Neural cell (in vitro differentiated cells): ENCODE data around the gene LYPLAL1.

Experiments
- EZH2 ChIP-seq: fragments of 200-600, 300-800 bp; shearing (Covaris generic), sonication (generic); IDR thresholded peaks from 2 replicates; pipeline ENCODE4 v1.6.1; 2014; ENCODE audit warnings: antibody characterized with exemption, low read length, borderline replicate concordance, mild to moderate bottlenecking; ENCODE audit not compliant: insufficient read depth, poor library complexity, severe bottlenecking
- MXI1 ChIP-seq: fragments of 450-650 bp; conservative IDR thresholded peaks from 2 replicates; pipeline ENCODE4 v1.6.1; 2014; ENCODE audit warnings: antibody characterized with exemption, mild to moderate bottlenecking; ENCODE audit not compliant: poor library complexity, severe bottlenecking
- POLR2AphosphoS5 ChIP-seq: IDR thresholded peaks from 2 replicates; pipeline ENCODE4 v1.6.1; 2012
- TF ChIP-seq, protein P1 (sequence below): fragments of 450-650 bp; IDR thresholded peaks from 2 replicates; pipeline ENCODE4 v1.5.1; 2014; ENCODE audit warnings: antibody characterized with exemption, mild to moderate bottlenecking, moderate library complexity; ENCODE audit not compliant: poor library complexity, severe bottlenecking

DNA sequence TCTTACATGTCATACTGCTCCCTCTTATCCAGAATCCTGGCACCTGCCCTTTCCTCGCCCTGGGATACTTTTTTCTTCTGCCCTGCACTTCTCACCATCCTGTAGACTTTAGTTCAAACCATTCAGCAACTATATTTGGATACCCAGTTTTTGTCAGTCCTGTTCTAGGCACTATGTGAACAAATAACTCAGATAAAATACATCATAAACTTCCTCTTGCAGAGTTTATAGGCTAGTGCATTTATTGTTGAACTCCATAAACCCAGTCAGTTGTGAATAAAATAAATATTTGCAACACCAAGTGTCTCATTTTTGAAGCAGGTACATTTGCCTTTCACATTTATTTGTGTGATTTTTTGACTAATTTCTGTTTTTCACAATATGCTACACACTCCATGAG lies 4.3 kb downstream of the LYPLAL1 start:
- TF ChIP-seq MXI1 (no peak), POLR2AphosphoS5 (no peak), EZH2 (no peak)
- TF ChIP-seq, protein P1, sequence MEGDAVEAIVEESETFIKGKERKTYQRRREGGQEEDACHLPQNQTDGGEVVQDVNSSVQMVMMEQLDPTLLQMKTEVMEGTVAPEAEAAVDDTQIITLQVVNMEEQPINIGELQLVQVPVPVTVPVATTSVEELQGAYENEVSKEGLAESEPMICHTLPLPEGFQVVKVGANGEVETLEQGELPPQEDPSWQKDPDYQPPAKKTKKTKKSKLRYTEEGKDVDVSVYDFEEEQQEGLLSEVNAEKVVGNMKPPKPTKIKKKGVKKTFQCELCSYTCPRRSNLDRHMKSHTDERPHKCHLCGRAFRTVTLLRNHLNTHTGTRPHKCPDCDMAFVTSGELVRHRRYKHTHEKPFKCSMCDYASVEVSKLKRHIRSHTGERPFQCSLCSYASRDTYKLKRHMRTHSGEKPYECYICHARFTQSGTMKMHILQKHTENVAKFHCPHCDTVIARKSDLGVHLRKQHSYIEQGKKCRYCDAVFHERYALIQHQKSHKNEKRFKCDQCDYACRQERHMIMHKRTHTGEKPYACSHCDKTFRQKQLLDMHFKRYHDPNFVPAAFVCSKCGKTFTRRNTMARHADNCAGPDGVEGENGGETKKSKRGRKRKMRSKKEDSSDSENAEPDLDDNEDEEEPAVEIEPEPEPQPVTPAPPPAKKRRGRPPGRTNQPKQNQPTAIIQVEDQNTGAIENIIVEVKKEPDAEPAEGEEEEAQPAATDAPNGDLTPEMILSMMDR = no peak
